HL-60/S4 treated with phorbol 12-myristate 13-acetate at 8.2 ng/mL for 4 days and 3 days (cell line): ENCODE measurements around the gene SPAG16.
"Not testable (repeated sequence)": the region's sequence is repeated elsewhere in the genome, so short reads cannot be mapped to it uniquely, and the experiment has no call there.

ENCODE experiments used
- in situ Hi-C: fragments of 300-500 bp; cut with MboI; formaldehyde crosslinking; loops from 2 replicates; pipeline ENCODE4 v1.15.0; 2022; ENCODE audit warnings: low sequenced_read_pairs

The SPAG16 gene

DNA sequence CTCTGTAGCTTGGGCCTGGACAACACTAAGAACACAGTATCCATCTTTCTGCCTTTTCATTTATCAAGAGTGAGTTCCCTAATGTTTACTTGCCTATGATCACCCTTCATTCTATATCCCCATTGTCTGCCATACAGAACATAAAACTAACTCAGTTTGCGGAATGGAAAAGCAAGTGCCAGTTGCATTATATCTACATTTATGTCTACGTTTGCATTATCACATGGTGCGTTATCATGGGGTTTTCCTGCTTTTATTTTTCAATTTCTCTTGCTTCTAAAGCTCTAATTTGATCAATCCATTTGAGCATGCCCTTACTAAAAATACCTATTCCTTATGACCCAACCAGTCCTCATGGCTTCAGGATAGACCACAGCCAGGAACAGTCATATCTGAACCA lies 704.9 kb downstream of the SPAG16 start:
- in situ Hi-C loops: no loop called here

- in situ Hi-C loops: no loop called here
These were observed 707.3 kb downstream of the SPAG16 start for GRCh38 chr2:213991453-213992108.

GRCh38 chr2:213995400-213996105 lies 711.3 kb downstream of the SPAG16 start:
- in situ Hi-C loops: no loop called here

- in situ Hi-C loops: not testable (repeated sequence)
These were observed 714.7 kb downstream of the SPAG16 start for GRCh38 chr2:213998976-213999375.

- in situ Hi-C loops: no loop called here
These were observed 720.2 kb downstream of the SPAG16 start for GRCh38 chr2:214004463-214004862.

DNA sequence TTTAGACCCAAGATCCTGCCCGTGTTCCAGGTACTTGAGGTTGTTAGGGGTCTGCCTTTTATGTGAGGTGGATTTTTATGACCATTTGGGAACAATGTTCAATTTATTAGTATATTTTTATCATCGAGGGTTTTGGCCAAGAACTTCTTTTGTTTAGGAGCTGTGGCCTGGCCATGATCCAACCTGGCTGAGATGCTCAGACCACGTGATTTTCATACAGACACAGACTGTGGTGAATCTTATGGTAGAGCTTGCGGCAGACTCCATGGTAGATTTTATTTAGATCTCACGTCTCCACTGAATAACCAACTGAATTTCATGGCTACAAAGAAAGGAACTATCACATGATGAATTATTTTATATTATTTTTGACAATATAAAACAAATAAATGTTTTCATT lies 721.1 kb downstream of the SPAG16 start:
- in situ Hi-C loops: no loop called here

- in situ Hi-C loops: no loop called here
These were observed 722.3 kb downstream of the SPAG16 start for GRCh38 chr2:214006601-214007000.

GRCh38 chr2:214011676-214012075 lies 727.4 kb downstream of the SPAG16 start:
- in situ Hi-C loops: no loop called here

DNA sequence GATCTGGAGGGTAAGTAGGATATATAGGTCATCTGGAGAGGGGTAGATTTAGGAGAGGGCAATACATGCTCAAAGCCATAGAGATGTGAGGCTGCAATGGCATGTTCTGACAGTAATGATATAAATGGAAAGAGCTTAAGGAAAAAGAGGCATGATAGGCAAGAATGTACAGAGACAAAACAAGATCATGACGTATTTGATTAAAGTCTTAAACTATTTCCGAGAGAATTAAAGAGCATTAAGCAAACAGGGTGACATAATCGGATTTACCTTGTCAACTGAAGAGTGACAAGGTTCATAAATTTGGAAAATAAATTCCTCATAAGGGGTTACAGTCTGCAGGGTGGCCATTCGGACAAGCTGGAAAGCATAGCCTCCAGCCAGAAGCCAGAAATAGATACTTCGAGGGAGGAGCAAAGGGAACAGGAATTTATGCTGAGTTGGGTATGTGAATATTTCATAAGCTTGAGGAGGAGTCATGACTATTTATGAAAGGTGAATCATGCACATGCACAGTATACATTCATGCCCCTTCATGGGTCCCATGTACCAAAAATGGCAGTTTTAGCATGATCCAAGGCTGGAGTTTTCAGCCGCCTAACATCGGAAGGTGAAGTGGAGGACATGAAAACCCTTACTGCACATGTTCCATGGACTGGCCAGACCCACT lies 730.4 kb downstream of the SPAG16 start:
- in situ Hi-C loops: no loop called here

- in situ Hi-C loops: no loop called here
These were observed 735.1 kb downstream of the SPAG16 start for GRCh38 chr2:214019229-214019972.

DNA sequence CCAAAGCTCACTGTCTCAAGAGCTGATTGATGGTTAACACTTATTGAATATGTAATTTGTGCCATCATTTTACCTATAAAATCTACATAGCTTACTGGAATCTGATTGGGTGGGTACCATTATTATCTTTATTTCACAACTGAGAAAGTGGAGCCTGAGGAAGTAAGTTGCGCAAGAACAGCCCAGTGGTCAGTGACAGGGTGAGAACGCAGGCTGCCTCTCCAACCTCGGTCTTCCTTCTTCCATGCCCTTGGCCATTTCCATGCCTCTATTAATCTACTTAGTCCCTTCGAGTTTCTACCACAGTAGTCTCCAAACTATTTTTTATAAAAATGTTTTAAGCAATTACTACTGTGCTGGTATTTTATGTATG lies 735.7 kb downstream of the SPAG16 start:
- in situ Hi-C loops: no loop called here

- in situ Hi-C loops: no loop called here
These were observed 744.9 kb downstream of the SPAG16 start for GRCh38 chr2:214029190-214029589.

DNA sequence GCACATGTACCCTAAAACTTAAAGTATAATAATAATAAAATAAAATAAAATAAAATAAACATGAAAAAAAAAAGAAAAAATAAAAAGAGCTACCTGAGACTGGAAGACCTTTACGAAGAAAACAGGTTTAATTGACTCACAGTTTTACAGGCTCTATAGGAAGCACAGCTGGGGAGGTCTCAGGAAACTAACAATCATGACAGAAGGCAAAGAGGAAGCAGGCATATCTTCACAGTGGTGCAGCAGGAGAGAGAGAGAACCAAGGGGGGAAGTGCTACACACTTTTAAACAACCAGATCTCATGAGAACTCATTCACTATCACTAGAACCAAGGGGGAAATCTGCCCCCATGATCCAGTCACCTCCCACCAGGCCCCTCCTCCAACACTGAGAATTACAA lies 747.3 kb downstream of the SPAG16 start:
- in situ Hi-C loops: no loop called here

DNA sequence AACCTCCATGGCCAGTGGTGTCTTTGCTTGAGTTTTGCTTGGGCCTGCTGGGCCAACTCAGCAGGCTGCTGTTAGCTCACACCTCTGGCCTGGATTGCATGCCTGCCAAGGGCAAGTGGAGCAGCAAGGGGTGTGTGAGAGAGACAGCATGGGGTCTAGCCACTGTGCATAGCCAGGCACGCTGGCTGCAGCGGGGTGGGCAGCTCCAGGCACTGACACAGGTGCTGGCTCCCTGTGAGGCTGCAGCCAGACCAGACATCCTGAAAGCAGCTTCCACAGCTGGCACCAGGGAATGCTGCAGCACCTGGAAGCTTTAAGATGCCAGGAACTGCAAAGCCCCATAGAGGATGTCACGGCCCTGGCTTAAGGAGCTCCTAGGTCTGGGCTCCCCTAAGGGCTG lies 750.2 kb downstream of the SPAG16 start:
- in situ Hi-C loops: no loop called here

- in situ Hi-C loops: no loop called here
These were observed 751.0 kb downstream of the SPAG16 start for GRCh38 chr2:214035091-214035852.

GRCh38 chr2:214035921-214036320 lies 751.7 kb downstream of the SPAG16 start:
- in situ Hi-C loops: no loop called here

GRCh38 chr2:214038186-214038585 lies 753.9 kb downstream of the SPAG16 start:
- in situ Hi-C loops: no loop called here

DNA sequence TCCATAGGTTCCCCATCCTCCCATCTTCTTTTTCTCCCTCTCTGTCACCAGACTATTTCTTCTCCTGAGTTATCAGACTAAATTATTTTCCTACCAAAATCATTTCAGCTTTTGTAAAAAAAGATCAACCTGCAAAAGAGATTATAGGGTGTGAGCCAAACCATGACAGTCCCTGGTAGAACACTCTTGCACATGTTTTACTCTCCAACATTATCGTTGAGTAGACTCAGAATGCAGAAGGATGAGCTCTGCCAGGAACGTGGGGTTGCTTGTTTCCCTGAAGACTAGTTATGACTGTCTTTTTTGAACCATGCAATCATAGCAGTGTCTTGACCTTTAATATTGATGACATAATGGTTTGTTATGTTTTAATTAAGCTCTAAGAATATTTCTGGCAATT lies 766.5 kb downstream of the SPAG16 start:
- in situ Hi-C loops: no loop called here

DNA sequence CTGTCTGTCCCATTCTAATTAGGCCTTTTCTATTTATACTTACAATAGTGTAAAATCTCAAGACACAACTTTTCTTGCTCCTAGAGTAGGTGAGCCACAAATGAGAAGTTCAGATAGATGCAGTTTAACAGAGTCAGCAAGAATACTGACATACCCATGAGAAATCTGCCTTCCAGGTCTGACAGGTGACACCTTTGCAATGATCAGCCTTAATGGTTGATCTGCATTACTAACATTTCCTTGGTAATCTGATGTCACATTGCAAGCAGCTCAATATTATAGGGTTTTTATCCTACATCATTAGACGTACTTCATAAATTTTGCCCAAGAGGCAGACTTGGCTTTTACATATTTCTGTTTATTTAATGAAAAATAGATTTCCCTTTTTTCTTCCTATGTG lies 767.3 kb downstream of the SPAG16 start:
- in situ Hi-C loops: no loop called here

GRCh38 chr2:214052235-214052634 lies 768.0 kb downstream of the SPAG16 start:
- in situ Hi-C loops: no loop called here

GRCh38 chr2:214057986-214058385 lies 773.7 kb downstream of the SPAG16 start:
- in situ Hi-C loops: no loop called here
